Epithelial cell of esophagus (primary cell): Measurements from ENCODE around the gene DAND5.

ENCODE experiments used
- DNase-seq: peaks from one replicate; pipeline ENCODE4 v3.0.0; 2010; ENCODE audit warnings: low read depth
- H3K4me3 ChIP-seq: 2 replicates; pipeline ENCODE4 v1.5.1; 2011; ENCODE audit warnings: mild to moderate bottlenecking, low read length, control low read depth
- TF ChIP-seq, protein P1 (sequence below): IDR thresholded peaks from 2 replicates; pipeline ENCODE4 v1.5.1; 2011; ENCODE audit warnings: low read depth, mild to moderate bottlenecking, low read length, control low read depth, inconsistent platforms; ENCODE audit not compliant: insufficient read depth; ENCODE audit errors: missing control alignments

The DAND5 gene

DNA sequence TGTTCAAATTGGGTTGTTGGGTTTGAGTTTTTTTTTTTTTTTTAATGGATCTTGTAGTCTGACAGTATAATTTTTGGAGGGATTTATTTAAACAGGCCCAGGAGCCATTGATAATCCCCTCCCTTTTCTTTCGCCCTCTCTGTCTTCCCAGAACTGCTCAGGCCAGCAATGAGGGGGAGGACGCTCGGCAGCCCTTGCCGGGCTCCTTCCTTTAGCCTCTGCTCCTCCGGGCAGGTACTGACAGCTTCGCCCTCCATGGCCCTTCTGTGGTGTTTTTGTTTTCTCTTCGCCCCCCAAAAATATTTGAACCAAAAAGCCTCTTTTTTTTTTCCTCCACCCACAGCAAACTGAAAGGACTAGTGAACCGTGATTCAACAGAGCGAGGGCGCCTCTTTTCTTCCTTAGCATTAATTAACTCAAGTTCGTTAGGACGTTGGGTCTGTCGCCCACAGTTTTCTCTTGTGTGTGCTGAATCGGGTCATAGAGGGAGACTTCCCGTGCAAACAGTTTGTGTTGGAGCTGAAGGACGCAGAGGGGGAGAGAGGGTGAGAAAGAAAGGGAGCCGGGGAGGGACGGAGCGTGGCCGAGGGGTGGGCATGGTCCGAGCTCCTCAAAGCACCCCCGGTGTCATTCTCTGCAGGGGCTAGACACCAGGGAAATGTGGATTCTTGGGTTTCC, 47.4 kb downstream of the DAND5 start:
- peak overlapping the region; percentile 23 for H3K4me3 ChIP-seq
- TF ChIP-seq, protein P1, sequence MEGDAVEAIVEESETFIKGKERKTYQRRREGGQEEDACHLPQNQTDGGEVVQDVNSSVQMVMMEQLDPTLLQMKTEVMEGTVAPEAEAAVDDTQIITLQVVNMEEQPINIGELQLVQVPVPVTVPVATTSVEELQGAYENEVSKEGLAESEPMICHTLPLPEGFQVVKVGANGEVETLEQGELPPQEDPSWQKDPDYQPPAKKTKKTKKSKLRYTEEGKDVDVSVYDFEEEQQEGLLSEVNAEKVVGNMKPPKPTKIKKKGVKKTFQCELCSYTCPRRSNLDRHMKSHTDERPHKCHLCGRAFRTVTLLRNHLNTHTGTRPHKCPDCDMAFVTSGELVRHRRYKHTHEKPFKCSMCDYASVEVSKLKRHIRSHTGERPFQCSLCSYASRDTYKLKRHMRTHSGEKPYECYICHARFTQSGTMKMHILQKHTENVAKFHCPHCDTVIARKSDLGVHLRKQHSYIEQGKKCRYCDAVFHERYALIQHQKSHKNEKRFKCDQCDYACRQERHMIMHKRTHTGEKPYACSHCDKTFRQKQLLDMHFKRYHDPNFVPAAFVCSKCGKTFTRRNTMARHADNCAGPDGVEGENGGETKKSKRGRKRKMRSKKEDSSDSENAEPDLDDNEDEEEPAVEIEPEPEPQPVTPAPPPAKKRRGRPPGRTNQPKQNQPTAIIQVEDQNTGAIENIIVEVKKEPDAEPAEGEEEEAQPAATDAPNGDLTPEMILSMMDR = no peak
- DNase-seq = no peak

DNA sequence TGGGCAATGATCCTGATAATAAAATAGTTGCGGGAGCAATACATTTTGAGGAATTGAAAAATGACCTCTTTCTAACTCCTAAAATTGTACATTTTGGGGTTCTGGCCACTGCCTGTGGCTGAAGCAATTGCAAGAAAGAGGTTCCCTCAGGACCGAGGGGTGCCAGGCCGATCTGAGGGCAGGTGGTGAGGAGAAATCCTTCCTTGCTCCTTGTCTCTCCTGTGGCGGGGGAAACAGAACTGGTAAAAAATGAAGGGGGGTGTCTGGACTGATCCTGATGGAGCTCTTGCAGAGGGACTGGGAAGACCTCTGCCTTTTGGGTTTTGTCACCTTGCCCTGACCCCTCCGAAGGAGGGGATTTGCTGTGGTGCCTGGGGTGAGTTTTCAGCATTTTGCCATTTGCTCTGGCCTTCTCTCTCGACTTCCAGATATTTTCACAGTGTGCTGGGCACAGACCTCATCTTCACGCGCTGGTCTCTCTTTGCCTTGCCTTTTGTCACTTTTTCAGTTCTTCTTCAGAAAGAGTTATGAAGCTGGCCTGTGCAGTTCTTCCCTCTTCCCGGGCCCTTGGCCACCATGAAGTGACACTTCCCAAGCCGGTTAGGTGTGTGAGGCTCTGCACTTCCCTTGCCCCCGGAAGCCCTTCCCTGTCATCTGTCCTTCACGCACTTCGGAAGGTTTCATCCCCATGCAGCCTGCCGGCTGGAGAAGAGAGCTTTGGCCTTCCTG, 48.1 kb downstream of the DAND5 start:
- no peak overlapping the region for H3K4me3 ChIP-seq
- DNase-seq = no peak
- TF ChIP-seq, protein P1 = no peak

DNA sequence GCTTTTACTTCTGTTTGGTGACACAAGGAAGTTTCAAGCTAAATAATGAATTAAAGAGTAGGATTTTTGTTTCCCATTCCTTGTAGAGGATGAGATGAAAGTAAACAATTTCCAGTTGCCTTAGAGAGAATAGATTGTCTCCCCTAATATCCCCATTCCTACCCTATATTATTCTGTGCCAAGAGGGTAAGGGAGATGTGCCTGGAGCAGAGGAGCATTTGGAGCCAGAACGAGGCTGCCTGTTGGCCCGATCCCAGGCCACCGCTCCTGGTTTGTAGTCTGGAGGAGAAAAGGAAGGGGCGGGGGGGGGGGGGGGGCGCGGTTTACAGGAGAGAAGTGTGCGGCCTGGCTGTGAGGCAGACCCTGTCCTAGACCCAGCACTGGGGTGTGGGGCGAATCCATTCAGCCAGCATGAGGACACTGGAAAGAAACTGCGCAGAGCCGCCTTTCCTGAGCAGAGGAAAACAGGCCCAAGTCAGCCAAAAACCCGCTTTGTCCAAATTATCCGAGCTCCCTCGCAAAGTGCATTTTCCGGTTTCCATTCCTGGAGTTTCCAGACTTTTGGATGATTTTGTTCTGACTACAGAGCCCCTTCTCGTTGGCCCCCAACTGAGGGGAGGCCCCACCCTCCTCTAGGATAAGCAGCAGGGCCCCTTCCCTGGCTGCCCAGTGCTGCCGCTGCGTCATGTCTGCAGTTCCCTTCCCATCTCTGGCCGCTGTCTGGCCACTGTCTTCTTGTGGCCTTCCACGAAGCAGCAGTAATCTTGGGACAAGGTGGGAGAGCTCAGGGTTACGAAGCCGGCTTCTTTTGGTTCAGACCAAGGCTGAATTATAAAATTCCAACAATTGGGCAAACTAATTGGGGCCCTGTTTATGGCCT, 48.9 kb downstream of the DAND5 start:
- H3K4me3 ChIP-seq = no peak overlapping the region
- DNase-seq = no peak
- TF ChIP-seq, protein P1 = no peak

DNA sequence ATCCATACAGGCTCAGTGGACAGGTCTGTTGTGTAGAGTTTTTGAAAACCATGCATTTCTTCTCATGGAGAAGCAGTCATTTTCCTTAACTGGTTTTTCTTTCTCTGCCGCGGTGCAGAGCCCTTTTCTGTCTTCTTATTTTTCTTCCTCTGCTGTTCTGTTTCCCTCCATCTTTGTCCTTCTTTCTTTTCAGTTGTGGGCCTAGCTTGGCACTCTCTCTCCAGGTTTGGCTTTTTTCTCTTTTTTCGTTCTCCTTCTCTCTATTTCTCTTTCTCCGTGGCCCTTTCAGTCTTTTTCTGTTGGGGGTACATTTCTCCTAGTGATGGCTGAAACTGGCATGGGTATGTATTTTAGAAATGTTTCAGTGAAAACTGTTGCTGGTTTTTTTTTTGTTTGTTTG, 50.0 kb downstream of the DAND5 start:
- H3K4me3 ChIP-seq = no peak overlapping the region
- TF ChIP-seq, protein P1 = no peak
- DNase-seq = no peak

DNA sequence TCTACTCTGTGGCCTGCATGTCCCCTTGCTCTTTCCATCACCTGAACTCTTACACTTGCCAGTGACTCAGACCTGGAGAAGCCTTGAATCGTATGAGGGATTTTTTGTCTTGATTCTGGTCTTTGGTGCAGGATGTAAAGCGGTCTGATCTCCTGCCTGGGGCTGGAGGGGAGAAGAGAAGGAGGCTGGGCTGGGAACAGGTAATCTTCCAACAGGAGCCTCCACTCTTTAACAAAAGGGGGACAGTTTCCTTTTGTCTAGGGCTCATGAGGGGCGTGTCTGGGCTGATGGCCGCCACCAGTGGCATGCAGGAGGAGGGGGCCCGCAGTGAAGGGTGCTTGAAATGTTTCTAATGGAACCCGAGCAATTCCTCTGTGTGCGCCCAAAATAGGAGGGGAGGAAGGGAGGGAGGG, 50.6 kb downstream of the DAND5 start:
- H3K4me3 ChIP-seq = no peak overlapping the region
- TF ChIP-seq, protein P1 = no peak
- DNase-seq = no peak

DNA sequence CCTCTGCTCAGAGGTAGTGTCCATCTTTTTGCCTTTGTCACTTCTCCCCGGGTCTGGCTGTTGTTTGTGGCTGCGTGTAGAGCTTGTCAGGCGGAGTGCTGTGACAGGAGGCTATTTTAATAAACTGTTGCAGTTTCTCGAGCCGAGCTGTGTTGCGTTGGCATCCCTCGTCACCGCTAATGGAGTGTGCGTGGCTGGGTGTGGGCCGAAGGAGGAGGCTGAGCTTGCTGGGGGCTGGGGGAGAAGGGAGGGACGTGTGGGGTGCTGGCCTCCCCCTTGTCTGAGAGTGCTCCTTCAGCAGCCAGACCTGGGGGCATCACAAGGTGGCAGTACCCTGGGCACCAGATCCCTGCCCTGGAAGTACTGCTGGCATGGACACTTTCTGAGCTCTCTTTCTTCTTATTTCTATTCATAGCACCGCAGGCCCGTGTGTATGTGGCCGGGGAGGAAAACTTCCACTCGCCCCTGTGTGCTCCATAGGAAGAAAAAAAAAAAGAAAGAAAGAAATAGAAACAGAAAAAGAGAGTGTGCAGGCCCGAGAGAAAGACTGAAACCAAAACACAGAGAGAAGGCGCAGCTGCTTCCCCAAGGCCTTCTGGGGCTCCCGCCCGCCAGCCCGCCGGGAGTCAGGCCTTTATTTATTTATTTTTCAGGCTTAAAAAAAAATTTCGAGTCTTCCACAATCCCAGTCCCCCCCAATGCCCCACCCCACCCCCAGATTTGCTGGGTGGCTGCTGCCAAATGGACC, 52.9 kb downstream of the DAND5 start:
- TF ChIP-seq, protein P1 = no peak
- no peak for DNase-seq
- H3K4me3 ChIP-seq = no peak overlapping the region
